ENCODE measurements around the gene COL25A1.

- TF ChIP-seq CTCF (IDR thresholded peaks at IDR 0.05) (no peak), POLR2A (IDR thresholded peaks at IDR 0.05) (no peak), EP300 (IDR thresholded peaks at IDR 0.05; ENCODE audit: low read depth) (no peak), POLR2AphosphoS5 (IDR thresholded peaks at IDR 0.05) (no peak)
Observed at GRCh38 chr4:109209647-109210046, 92.8 kb downstream of the COL25A1 start.
